HepG2 (cell line): ENCODE data around the gene ABCB11.

Source experiments
- BHLHE40 ChIP-seq: IDR thresholded peaks from 2 replicates; pipeline ENCODE4 v1.6.1; 2011; ENCODE audit warnings: low read length, improper control_type of control experiment
- POLR2A ChIP-seq, 2 experiments: IDR thresholded peaks; 2 replicates each; pipeline ENCODE4 v1.6.1; 2011; ENCODE audit warnings: low read depth in 2 of 2, low read length in 2 of 2, mild to moderate bottlenecking in 1 of 2, moderate library complexity in 1 of 2; ENCODE audit not compliant: insufficient read depth in 1 of 2
- ZNF777 ChIP-seq: sonication (generic); formaldehyde crosslinking; IDR thresholded peaks from 2 replicates; pipeline ENCODE4 v1.4.0; 2020; ENCODE audit warnings: missing genetic modification reagents
- ZNF792 ChIP-seq: IDR thresholded peaks from 2 replicates; pipeline ENCODE4 v1.6.1; 2016
- TF ChIP-seq, protein P1 (sequence below): sonication (generic); formaldehyde crosslinking; IDR thresholded peaks from 2 replicates; pipeline ENCODE4 v1.5.0; 2020; ENCODE audit warnings: mild to moderate bottlenecking, missing genetic modification reagents, moderate library complexity

DNA sequence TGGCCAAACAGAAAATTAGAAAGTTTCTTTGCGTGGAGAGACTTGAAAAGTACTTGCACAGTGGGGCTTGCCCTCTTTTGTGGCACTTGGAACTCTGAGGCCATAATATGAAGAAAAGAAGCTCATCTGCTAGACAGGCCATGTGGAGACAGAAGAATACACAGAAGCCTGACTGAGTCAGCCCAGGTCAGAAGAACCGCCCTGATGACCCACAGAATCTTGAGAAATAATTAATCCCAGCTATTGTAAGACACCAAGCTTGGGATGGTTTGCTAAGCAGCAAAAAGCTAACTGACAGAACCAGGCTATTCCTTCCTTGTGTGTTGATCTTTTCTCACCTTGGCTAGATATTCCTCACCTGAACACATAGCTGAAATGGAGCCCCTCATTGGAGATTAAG lies 96.3 kb downstream of the ABCB11 start:
- TF ChIP-seq, protein P1, sequence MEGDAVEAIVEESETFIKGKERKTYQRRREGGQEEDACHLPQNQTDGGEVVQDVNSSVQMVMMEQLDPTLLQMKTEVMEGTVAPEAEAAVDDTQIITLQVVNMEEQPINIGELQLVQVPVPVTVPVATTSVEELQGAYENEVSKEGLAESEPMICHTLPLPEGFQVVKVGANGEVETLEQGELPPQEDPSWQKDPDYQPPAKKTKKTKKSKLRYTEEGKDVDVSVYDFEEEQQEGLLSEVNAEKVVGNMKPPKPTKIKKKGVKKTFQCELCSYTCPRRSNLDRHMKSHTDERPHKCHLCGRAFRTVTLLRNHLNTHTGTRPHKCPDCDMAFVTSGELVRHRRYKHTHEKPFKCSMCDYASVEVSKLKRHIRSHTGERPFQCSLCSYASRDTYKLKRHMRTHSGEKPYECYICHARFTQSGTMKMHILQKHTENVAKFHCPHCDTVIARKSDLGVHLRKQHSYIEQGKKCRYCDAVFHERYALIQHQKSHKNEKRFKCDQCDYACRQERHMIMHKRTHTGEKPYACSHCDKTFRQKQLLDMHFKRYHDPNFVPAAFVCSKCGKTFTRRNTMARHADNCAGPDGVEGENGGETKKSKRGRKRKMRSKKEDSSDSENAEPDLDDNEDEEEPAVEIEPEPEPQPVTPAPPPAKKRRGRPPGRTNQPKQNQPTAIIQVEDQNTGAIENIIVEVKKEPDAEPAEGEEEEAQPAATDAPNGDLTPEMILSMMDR (CRISPR knock-in tag) = no peak
- TF ChIP-seq ZNF792 (no peak), BHLHE40 (no peak), POLR2A (IDR thresholded peaks at IDR 0.05; ENCODE audit: insufficient read depth in 1 of 2, low read depth in 2 of 2, low read length in 2 of 2) (no peak), ZNF777 (no peak)
